22Rv1 (cell line): ENCODE data around the gene RNF223.

Experiments used
- H3K27ac ChIP-seq: fragments of 450-650 bp; 2 replicates; pipeline ENCODE4 v1.5.1; 2017
- ZFX ChIP-seq: fragments of 450-650 bp; IDR thresholded peaks from 2 replicates; pipeline ENCODE4 v1.6.1; 2017; ENCODE audit warnings: antibody characterized with exemption, borderline replicate concordance
- TF ChIP-seq, protein P1 (sequence below): fragments of 450-650 bp; IDR thresholded peaks from 2 replicates; pipeline ENCODE4 v1.5.1; 2017; ENCODE audit warnings: mild to moderate bottlenecking

RNF223 gene

DNA sequence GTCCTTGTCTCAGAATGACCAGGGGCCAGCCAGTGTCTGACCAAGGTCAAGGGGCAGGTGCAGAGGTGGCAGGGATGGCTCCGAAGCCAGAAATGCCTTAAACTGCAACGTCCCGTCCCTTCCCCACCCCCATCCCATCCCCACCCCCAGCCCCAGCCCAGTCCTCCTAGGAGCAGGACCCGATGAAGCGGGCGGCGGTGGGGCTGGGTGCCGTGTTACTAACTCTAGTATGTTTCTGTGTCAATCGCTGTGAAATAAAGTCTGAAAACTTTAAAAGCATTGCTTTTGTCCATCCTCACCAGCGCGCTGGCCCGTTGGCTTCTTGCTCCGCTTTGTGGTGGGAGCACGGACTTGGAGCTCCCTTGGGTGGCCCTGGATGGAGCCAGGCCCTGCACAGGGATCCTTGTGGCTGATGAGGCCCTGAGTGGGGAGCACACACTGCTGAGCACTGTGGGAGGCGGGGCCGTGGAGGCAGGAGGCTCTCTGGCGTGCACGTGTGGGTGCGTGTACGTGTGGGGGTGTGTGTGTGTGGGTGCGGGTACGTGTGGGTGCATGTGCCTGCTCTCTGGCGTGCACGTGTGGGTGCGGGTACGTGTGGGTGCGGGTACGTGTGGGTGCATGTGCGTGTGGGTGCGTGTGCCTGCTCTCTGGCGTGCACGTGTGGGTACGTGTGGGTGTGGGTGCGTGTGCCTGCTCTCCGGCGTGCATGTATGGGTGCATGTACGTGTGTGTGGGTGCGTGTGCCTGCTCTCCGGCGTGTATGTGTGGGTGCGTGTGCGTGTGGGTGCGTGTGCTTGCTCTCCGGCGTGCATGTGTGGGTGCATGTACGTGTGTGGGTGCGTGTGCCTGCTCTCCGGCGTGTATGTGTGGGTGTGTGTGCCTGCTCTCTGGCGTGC, 18.0 kb downstream of the RNF223 start:
- TF ChIP-seq, protein P1, sequence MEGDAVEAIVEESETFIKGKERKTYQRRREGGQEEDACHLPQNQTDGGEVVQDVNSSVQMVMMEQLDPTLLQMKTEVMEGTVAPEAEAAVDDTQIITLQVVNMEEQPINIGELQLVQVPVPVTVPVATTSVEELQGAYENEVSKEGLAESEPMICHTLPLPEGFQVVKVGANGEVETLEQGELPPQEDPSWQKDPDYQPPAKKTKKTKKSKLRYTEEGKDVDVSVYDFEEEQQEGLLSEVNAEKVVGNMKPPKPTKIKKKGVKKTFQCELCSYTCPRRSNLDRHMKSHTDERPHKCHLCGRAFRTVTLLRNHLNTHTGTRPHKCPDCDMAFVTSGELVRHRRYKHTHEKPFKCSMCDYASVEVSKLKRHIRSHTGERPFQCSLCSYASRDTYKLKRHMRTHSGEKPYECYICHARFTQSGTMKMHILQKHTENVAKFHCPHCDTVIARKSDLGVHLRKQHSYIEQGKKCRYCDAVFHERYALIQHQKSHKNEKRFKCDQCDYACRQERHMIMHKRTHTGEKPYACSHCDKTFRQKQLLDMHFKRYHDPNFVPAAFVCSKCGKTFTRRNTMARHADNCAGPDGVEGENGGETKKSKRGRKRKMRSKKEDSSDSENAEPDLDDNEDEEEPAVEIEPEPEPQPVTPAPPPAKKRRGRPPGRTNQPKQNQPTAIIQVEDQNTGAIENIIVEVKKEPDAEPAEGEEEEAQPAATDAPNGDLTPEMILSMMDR = no peak
- TF ChIP-seq ZFX = no peak
- H3K27ac ChIP-seq = no peak overlapping the region

DNA sequence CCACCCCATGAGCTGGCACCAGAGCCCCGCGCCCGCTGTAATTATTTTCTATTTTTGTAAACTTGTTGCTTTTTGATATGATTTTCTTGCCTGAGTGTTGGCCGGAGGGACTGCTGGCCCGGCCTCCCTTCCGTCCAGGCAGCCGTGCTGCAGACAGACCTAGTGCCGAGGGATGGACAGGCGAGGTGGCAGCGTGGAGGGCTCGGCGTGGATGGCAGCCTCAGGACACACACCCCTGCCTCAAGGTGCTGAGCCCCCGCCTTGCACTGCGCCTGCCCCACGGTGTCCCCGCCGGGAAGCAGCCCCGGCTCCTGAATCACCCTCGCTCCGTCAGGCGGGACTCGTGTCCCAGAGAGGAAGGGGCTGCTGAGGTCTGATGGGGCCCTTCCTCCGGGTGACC, 19.1 kb downstream of the RNF223 start:
- TF ChIP-seq, protein P1 = no peak
- TF ChIP-seq ZFX = no peak
- H3K27ac ChIP-seq = no peak overlapping the region

DNA sequence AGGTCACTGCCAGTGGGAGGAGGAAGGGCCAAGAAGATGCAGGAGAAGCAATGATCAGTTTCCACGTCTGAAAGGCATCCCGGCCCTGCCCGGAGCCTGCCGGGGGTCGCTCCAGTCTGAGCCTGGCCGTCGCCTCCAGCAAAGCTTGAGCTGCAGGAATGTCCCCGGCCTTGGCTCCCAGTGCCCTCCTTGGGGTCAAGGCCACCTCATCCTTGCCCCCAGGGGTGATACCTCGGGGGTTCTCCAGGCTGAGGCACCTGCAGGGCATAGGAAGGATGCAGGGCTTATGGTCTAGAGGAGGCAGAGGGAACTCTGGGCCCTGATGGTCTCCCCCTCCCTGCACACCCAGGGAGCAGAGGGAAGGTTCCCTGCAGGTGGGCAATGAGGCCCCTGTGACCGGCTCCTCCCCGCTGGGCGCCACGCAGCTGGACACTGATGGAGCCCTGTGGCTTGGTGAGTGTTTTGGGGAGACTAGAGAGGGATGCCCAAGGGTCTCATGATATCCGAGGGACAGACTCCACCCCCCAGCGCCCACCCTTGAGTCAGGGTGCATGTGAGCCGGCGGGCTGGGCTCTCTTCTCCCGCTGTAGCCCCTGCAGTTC, 19.9 kb downstream of the RNF223 start:
- TF ChIP-seq, protein P1 = no peak
- no peak for TF ChIP-seq ZFX
- no peak overlapping the region for H3K27ac ChIP-seq

GRCh38 chr1:1053682-1054081, 20.4 kb downstream of the RNF223 start:
- no peak overlapping the region for H3K27ac ChIP-seq

GRCh38 chr1:1053022-1053421, 21.1 kb downstream of the RNF223 start:
- TF ChIP-seq ZFX = no peak
- TF ChIP-seq, protein P1 = no peak
- no peak overlapping the region for H3K27ac ChIP-seq

More at GRCh38 chr1:1053682-1054081, 20.4 kb downstream of the RNF223 start:
- TF ChIP-seq, protein P1 = no peak
- no peak for TF ChIP-seq ZFX

DNA sequence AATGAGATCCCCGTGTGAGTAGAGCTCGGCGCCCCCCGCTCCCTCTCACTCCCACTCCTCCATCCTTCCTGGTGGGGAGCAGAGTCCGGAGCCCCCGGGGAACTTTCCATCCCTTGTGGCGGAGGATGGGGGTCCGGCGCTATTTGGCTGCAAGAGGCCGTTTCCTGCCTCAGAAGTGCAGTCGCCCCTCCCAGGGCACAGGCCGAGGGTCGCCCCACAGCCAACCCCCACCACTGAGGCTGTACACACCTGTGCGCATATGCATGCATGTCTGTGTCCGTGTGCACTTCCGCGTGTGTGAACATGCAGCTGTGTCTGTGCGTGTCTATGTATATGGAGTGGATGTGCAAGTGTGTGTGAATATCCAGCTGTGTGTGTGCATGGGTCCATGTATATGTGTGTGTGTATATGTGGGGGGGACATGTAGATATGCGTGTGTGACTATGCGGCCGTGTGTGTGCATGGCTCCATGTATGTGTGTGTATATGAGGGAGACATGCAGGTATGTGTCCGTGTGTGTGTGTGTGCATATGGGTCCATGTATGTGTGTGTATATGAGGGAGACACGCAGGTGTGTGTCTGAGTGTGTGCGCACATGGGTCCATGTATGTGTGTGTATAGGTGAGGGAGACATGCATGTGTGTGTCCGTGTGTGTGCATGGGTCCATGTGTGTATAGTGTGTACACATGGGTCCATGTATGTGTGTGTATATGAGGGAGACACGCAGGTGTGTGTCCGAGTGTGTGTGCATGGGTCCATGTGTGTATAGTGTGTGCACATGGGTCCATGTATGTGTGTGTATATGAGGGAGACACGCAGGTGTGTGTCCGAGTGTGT, 21.9 kb downstream of the RNF223 start:
- no peak for TF ChIP-seq ZFX
- TF ChIP-seq, protein P1 = no peak
- H3K27ac ChIP-seq = no peak overlapping the region
